ENCODE measurements around the gene TLE1. TPM values are rescaled to one million over a fixed set of nuclear protein-coding genes. Genes with fewer than 3 reads are reported as not detected.

TLE1 gene
- total and polyA plus RNA-seq, 5 donors: 14.8 to 18.4 (median 15.8) TPM

GRCh38 chr9:81634915-81635516 lies 54.3 kb downstream of the TLE1 start:
- Histone ChIP-seq H3K27me3 (ENCODE audit: control insufficient read depth, insufficient read depth) (no peaks in the 10 kb centered on the region), H3K27ac (ENCODE audit: low read length) (no peak overlapping the region), H3K4me1 (ENCODE audit: control insufficient read depth, insufficient read depth, low read length) (no peaks in the 10 kb centered on the region), H3K4me3 (ENCODE audit: low read length) (no peak overlapping the region), H3K9me3 (ENCODE audit: control insufficient read depth, low read length) (no peaks in the 10 kb centered on the region)
- no peak for ATAC-seq
- DNase-seq: no peak
- WGBS: 73% methylated on average over 5 of the region's 5 CpGs
- intact Hi-C loops (cut with DNase I): no loop called here

DNA sequence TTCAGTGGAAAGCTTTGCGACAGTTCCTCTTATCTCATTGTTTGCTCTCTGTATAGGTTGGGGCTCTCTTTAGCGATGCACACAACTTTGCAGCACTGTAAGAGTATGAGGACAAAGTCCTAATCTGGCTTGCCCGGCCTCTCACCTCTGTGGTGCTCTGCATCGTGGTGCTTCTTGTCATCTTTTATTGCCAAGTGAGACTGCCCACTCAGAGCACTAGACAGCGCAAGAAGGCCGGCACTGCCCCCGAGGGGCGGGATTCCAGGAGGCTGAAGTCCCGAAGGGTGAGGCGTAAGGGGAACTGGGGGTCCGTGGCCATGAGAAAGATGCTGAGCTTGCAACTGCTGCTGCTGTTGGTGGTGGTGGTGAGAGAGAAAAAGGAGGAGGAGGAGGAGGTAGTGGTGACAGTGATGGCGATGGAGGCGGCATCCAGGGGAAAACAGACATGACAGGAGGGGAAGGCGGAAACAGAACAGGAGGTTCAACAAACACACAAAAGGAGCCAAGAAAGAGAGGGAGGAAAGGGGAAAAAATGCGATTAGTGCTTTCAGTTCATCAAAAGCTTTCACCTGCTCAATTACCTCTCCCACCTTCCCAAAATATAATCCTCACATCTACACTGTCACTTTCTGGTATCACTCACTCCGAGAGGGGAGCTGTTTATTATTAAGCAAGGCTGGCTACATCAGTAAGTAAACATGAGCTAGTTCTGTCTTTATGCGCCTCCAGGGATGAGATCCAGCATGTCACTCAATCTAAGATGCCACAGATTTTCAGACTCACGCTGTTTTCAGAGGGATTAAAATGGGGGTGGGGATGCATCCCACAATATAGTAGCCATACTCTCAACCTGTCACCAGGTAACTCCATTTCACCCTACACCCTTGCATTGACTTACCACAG lies 55.1 kb downstream of the TLE1 start:
- ATAC-seq (peak; percentile 31 to 54), DNase-seq (no peak)
- no peak overlapping the region for H3K4me3 ChIP-seq (ENCODE audit: low read length)
- H3K27me3 ChIP-seq (ENCODE audit: control insufficient read depth, insufficient read depth): no peaks in the 10 kb centered on the region
- H3K4me1 ChIP-seq (ENCODE audit: control insufficient read depth, insufficient read depth, low read length): no peaks in the 10 kb centered on the region
- WGBS: 82% methylated on average over 18 of the region's 18 CpGs
- no peaks in the 10 kb centered on the region for H3K9me3 ChIP-seq (ENCODE audit: control insufficient read depth, low read length)
- no peak overlapping the region for H3K27ac ChIP-seq (ENCODE audit: low read length)
- intact Hi-C loops (cut with DNase I): no loop called here

- DNase-seq (no peak), ATAC-seq (no peak)
- Histone ChIP-seq H3K27ac (ENCODE audit: low read length) (no peak overlapping the region), H3K9me3 (ENCODE audit: control insufficient read depth, low read length) (no peaks in the 10 kb centered on the region), H3K4me3 (ENCODE audit: low read length) (no peak overlapping the region), H3K4me1 (ENCODE audit: control insufficient read depth, insufficient read depth, low read length) (no peaks in the 10 kb centered on the region), H3K27me3 (ENCODE audit: control insufficient read depth, insufficient read depth) (no peaks in the 10 kb centered on the region)
- WGBS: 89% methylated on average over 1 of the region's 1 CpG
- intact Hi-C loops (cut with DNase I): no loop called here
These were observed 56.7 kb downstream of the TLE1 start for GRCh38 chr9:81632599-81632998.

GRCh38 chr9:81631218-81631745 lies 58.1 kb downstream of the TLE1 start:
- Histone ChIP-seq H3K4me3 (ENCODE audit: low read length) (no peak overlapping the region), H3K9me3 (ENCODE audit: control insufficient read depth, low read length) (no peaks in the 10 kb centered on the region), H3K27me3 (ENCODE audit: control insufficient read depth, insufficient read depth) (no peaks in the 10 kb centered on the region), H3K27ac (ENCODE audit: low read length) (no peak overlapping the region), H3K4me1 (ENCODE audit: control insufficient read depth, insufficient read depth, low read length) (no peaks in the 10 kb centered on the region)
- ATAC-seq: no peak
- 88% methylated on average over 7 of the region's 7 CpGs for WGBS
- no peak for DNase-seq
- intact Hi-C loops (cut with DNase I): no loop called here

DNA sequence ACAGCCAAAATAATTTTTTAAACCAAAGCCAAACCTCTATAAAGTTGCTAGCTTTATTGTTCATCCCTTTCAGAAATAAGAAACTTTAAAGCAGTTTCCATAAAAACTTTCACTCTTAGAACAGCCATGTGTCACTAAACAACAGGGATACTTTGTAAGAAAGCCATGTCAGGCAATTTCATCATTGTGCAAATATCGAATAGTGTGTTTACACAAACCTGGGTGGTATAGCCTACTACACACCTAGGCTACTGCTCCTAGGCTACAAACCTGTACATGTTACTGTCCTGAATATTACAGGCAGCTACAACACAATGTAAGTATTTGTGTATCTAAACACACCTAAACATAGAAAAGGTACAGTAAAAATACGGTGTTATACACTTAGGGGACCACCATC lies 59.9 kb downstream of the TLE1 start:
- Histone ChIP-seq H3K4me3 (ENCODE audit: low read length) (no peak overlapping the region), H3K4me1 (ENCODE audit: control insufficient read depth, insufficient read depth, low read length) (no peaks in the 10 kb centered on the region), H3K27me3 (ENCODE audit: control insufficient read depth, insufficient read depth) (no peaks in the 10 kb centered on the region), H3K27ac (ENCODE audit: low read length) (no peak overlapping the region), H3K9me3 (ENCODE audit: control insufficient read depth, low read length) (no peaks in the 10 kb centered on the region)
- no peak for ATAC-seq
- intact Hi-C loops (cut with DNase I): no loop called here
- no peak for DNase-seq
- WGBS: 94% methylated on average over 2 of the region's 2 CpGs

- Histone ChIP-seq H3K9me3 (ENCODE audit: control insufficient read depth, low read length) (no peaks in the 10 kb centered on the region), H3K27ac (ENCODE audit: low read length) (no peak overlapping the region), H3K27me3 (ENCODE audit: control insufficient read depth, insufficient read depth) (no peaks in the 10 kb centered on the region), H3K4me3 (ENCODE audit: low read length) (no peak overlapping the region), H3K4me1 (ENCODE audit: control insufficient read depth, insufficient read depth, low read length) (no peaks in the 10 kb centered on the region)
- ATAC-seq (no peak), DNase-seq (no peak)
- 96% methylated on average over 5 of the region's 5 CpGs for WGBS
- intact Hi-C loops (cut with DNase I): no loop called here
These were observed 60.5 kb downstream of the TLE1 start for GRCh38 chr9:81628897-81629296.

DNA sequence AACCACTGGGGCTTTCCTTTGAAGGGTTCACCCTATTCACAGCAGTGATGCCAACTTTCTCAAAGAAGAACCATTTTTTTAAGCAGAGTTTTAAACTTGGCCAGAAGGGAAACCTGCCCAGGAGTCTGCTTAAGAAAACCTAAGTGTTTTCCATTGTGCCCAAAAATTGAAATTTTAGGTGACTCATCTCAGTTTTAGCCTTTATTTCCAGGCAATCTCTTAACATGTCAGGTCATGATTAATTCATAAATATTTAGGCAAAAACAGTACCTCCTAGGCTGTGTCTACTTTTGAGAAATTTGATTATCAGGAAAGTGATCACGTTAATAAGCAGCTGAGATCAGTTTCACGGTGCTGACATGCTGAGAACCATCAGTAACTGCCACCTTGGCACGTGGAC lies 61.9 kb downstream of the TLE1 start:
- intact Hi-C loops (cut with DNase I): no loop called here
- Histone ChIP-seq H3K4me1 (ENCODE audit: control insufficient read depth, insufficient read depth, low read length) (no peaks in the 10 kb centered on the region), H3K4me3 (ENCODE audit: low read length) (no peak overlapping the region), H3K27ac (ENCODE audit: low read length) (no peak overlapping the region), H3K27me3 (ENCODE audit: control insufficient read depth, insufficient read depth) (no peaks in the 10 kb centered on the region), H3K9me3 (ENCODE audit: control insufficient read depth, low read length) (no peaks in the 10 kb centered on the region)
- no peak for DNase-seq
- WGBS: 89% methylated on average over 3 of the region's 3 CpGs
- no peak for ATAC-seq

DNA sequence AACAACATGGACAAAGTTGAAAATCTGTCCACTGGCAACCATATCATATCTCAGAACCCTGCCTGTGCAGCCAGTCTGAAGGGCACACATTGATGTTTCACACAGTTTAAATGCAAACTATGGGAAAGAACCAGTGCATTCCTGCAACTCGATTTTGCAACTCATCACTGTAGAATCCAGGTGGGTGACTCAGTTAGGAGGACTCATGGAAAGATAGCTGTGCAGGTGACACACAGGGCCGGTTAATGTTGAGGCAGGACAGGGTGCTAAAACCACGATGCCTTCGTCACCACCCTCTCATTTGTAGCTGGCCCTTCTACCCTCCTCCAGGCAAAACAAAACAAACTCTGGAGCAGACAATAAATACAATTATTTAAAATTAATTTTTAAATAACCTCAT lies 62.8 kb downstream of the TLE1 start:
- no peak for ATAC-seq
- WGBS: 93% methylated on average over 4 of the region's 4 CpGs
- intact Hi-C loops (cut with DNase I): no loop called here
- Histone ChIP-seq H3K27ac (ENCODE audit: low read length) (no peak overlapping the region), H3K4me1 (ENCODE audit: control insufficient read depth, insufficient read depth, low read length) (no peaks in the 10 kb centered on the region), H3K27me3 (ENCODE audit: control insufficient read depth, insufficient read depth) (no peaks in the 10 kb centered on the region), H3K9me3 (ENCODE audit: control insufficient read depth, low read length) (no peaks in the 10 kb centered on the region), H3K4me3 (ENCODE audit: low read length) (no peak overlapping the region)
- DNase-seq: no peak

DNA sequence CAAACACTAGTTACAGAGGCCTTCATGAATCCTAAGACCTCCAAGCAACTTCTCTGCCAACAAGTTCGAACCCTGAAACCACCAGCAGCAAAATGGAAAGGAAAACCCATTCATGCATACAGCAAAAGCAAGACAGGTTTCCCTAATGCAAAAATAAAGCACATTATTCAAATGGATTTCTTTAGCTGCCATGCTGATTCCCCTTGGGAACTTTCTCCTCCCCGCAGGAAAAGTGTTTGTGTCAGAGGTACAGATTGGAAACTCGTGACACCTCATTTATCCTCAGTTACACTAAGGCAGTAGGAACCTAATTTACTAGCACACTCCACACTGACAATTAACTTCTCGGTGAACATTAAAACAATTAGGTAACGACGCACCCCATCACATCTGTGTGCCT lies 63.4 kb downstream of the TLE1 start:
- ATAC-seq (no peak), DNase-seq (no peak)
- peaks cover 3% of the 10 kb centered on the region for H3K4me1 ChIP-seq (ENCODE audit: control insufficient read depth, insufficient read depth, low read length)
- H3K27me3 ChIP-seq (ENCODE audit: control insufficient read depth, insufficient read depth): no peaks in the 10 kb centered on the region
- H3K4me3 ChIP-seq (ENCODE audit: low read length): no peak overlapping the region
- 95% methylated on average over 6 of the region's 6 CpGs for WGBS
- no peak overlapping the region for H3K27ac ChIP-seq (ENCODE audit: low read length)
- no peaks in the 10 kb centered on the region for H3K9me3 ChIP-seq (ENCODE audit: control insufficient read depth, low read length)
- intact Hi-C loops (cut with DNase I): no loop called here

DNA sequence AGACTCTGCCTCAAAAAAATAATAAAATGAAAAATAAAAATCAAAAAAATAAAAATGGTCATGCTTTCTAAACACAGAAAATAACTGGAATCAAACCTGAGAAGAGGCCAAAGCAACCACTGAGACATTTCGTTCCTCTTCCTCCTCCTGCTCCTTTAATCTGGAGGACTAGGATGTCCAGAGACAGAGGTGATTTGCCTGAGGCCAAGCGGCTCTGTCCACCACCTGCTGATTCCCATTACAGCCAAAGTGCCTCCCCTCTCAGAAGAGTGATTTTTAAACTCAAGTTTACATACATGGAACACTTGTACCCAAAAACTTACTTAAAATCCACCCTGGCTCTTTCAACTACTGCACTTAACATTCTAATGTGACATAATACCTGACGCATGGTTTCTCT lies 65.6 kb downstream of the TLE1 start:
- Histone ChIP-seq H3K27me3 (ENCODE audit: control insufficient read depth, insufficient read depth) (no peaks in the 10 kb centered on the region), H3K27ac (ENCODE audit: low read length) (no peak overlapping the region), H3K4me1 (ENCODE audit: control insufficient read depth, insufficient read depth, low read length) (peaks cover 3% of the 10 kb centered on the region), H3K9me3 (ENCODE audit: control insufficient read depth, low read length) (no peaks in the 10 kb centered on the region), H3K4me3 (ENCODE audit: low read length) (no peak overlapping the region)
- no peak for DNase-seq
- intact Hi-C loops (cut with DNase I): no loop called here
- no peak for ATAC-seq
- 94% methylated on average over 3 of the region's 3 CpGs for WGBS

DNA sequence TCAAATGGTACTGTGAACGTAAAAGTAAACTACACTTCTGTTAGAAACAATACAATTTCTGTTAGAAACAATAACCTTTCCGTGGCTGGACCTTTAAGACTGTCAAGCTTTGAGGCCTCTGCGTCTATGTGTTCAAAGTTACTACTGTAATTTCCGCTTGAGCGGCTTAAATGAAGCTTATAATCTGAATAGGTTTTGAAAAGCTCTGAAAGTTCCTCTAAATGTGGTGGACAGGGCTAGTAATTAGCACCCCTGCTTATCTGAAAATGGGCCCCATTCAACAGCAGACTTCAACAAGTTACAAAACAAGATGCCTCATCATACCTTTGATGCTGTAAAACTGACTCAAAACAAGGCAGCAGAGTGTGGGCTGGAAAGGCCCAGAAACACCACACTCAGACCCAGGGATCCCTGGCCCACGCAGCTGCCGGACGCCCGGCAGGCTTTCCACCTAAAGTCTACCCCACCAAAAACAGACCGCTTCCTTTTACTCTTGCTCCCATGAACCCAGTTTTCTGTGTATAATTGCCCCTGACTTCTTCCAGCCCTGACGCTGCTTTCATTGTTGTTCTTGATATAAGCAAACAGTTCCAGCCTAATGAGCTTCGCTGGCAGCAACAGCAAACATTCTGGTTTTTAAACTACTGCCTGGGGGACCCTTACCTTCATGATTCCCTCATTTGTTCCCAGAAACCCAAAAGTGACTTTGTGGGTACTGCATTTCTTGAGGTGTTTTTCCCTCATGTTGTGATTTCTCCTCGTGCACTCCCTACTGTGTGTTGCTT lies 66.7 kb downstream of the TLE1 start:
- H3K4me1 ChIP-seq (ENCODE audit: control insufficient read depth, insufficient read depth, low read length): peaks cover 3% of the 10 kb centered on the region
- H3K27me3 ChIP-seq (ENCODE audit: control insufficient read depth, insufficient read depth): no peaks in the 10 kb centered on the region
- H3K9me3 ChIP-seq (ENCODE audit: control insufficient read depth, low read length): no peaks in the 10 kb centered on the region
- H3K4me3 ChIP-seq (ENCODE audit: low read length): no peak overlapping the region
- intact Hi-C loops (cut with DNase I): no loop called here
- ATAC-seq: no peak
- H3K27ac ChIP-seq (ENCODE audit: low read length): no peak overlapping the region
- WGBS: 96% methylated on average over 13 of the region's 13 CpGs
- no peak for DNase-seq
